ENCODE data around the gene ADAMTS4. TPM values are rescaled to one million over a fixed set of nuclear protein-coding genes. Genes with fewer than 3 reads are reported as not detected.

ADAMTS4 gene
- polyA plus RNA-seq, 4 donors: 0.66 to 1.4 (median 1.0) TPM

GRCh38 chr1:161175771-161176453, 22.9 kb downstream of the ADAMTS4 start:
- DNase-seq (ENCODE audit: low read depth in 4 of 4, low spot score in 3 of 4): no peak

GRCh38 chr1:161174911-161175310, 23.9 kb downstream of the ADAMTS4 start:
- no peak for DNase-seq (ENCODE audit: low read depth in 4 of 4, low spot score in 3 of 4)

GRCh38 chr1:161173711-161174110, 25.1 kb downstream of the ADAMTS4 start:
- no peak for DNase-seq (ENCODE audit: low read depth in 4 of 4, low spot score in 3 of 4)

GRCh38 chr1:161172776-161173376, 26.0 kb downstream of the ADAMTS4 start:
- no peak for DNase-seq (ENCODE audit: low read depth in 4 of 4, low spot score in 3 of 4)

GRCh38 chr1:161172349-161172748, 26.5 kb downstream of the ADAMTS4 start:
- no peak for DNase-seq (ENCODE audit: low read depth in 4 of 4, low spot score in 3 of 4)

GRCh38 chr1:161171696-161172095, 27.2 kb downstream of the ADAMTS4 start:
- no peak for DNase-seq (ENCODE audit: low read depth in 4 of 4, low spot score in 3 of 4)

GRCh38 chr1:161171191-161171590, 27.7 kb downstream of the ADAMTS4 start:
- no peak for DNase-seq (ENCODE audit: low read depth in 4 of 4, low spot score in 3 of 4)

- no peak for DNase-seq (ENCODE audit: low read depth in 4 of 4, low spot score in 3 of 4)
These were observed 29.9 kb downstream of the ADAMTS4 start for GRCh38 chr1:161168906-161169305.

- no peak for DNase-seq (ENCODE audit: low read depth in 4 of 4, low spot score in 3 of 4)
These were observed 31.9 kb downstream of the ADAMTS4 start for GRCh38 chr1:161166669-161167548.

GRCh38 chr1:161165742-161166668, 32.8 kb downstream of the ADAMTS4 start, which contains the start of gene PPOX:
Gene PPOX (plus strand): TSS chr1:161166426. CDS start chr1:161166848, 422 bp downstream.
- DNase-seq (ENCODE audit: low read depth in 4 of 4, low spot score in 3 of 4): peak; percentile 91 to 98 (median 96)

- no peak for DNase-seq (ENCODE audit: low read depth in 4 of 4, low spot score in 3 of 4)
These were observed 33.8 kb downstream of the ADAMTS4 start for GRCh38 chr1:161164901-161165610.

GRCh38 chr1:161163793-161164192, 35.1 kb downstream of the ADAMTS4 start:
- no peak for DNase-seq (ENCODE audit: low read depth in 4 of 4, low spot score in 3 of 4)

GRCh38 chr1:161162806-161163205, 36.0 kb downstream of the ADAMTS4 start:
- DNase-seq (ENCODE audit: low read depth in 4 of 4, low spot score in 3 of 4): no peak

GRCh38 chr1:161162052-161162451, 36.8 kb downstream of the ADAMTS4 start:
- DNase-seq (ENCODE audit: low read depth in 4 of 4, low spot score in 3 of 4): no peak

GRCh38 chr1:161161652-161162051, 37.2 kb downstream of the ADAMTS4 start:
- DNase-seq (ENCODE audit: low read depth in 4 of 4, low spot score in 3 of 4): no peak

- no peak for DNase-seq (ENCODE audit: low read depth in 4 of 4, low spot score in 3 of 4)
These were observed 38.1 kb downstream of the ADAMTS4 start for GRCh38 chr1:161160671-161161145.

- DNase-seq (ENCODE audit: low read depth in 4 of 4, low spot score in 3 of 4): no peak
These were observed 39.0 kb downstream of the ADAMTS4 start for GRCh38 chr1:161159913-161160243.

GRCh38 chr1:161159087-161159912, 39.6 kb downstream of the ADAMTS4 start, which contains the start of gene USP21:
Gene USP21 (plus strand): TSS chr1:161159500. CDS start chr1:161160641, 1,141 bp downstream.
- peak; percentile 84 to 93 (median 85) for DNase-seq (ENCODE audit: low read depth in 4 of 4, low spot score in 3 of 4)
